ENCODE data around the gene LANCL3. TPM values are rescaled to one million over a fixed set of nuclear protein-coding genes. Genes with fewer than 3 reads are reported as not detected.
"Not testable (repeated sequence)": the region's sequence is repeated elsewhere in the genome, so short reads cannot be mapped to it uniquely, and the experiment has no call there.

Gene LANCL3
- total RNA-seq, 1 donor from 2014 or later: 0.02 TPM

DNA sequence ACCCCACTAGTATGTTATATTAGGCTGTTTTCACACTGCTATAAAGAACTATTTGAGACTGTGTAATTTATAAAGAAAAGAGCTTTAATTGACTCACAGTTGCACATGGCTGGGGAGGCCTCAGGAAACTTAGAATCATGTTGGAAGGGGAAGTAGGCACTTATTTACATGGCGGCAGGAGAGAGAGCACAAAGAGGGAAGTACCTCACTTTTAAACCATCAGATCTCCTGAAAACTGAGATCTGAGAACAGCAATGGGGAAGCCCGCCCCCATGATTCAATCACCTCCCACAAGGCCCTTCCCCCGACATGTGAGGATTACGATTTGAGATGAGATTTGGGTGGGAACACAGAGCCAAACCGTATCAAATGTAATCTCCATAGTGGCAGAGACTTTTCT, 68.7 kb downstream of the LANCL3 start:
- no peaks in the 10 kb centered on the region for H3K27me3 ChIP-seq
- Mint-ChIP-seq H3K9me3 (no peaks in the 10 kb centered on the region), H3K4me3 (no peak overlapping the region), H3K4me1 (peaks cover 3% of the 10 kb centered on the region), H3K27ac (no peak overlapping the region), H3K36me3 (no peaks in the 10 kb centered on the region), H3K27me3 (ENCODE audit: insufficient read depth, low read depth) (peaks cover 3% of the 10 kb centered on the region)
- no peak for DNase-seq (ENCODE audit: low spot score)
- no peak overlapping the region for H3K27ac ChIP-seq
- H3F3A ChIP-seq (ENCODE audit: low read depth): no peaks in the 10 kb centered on the region
- H3K4me1 ChIP-seq: no peaks in the 10 kb centered on the region
- H3K9ac ChIP-seq: no peak overlapping the region
- H3K4me3 ChIP-seq: no peak overlapping the region
- H4K20me1 ChIP-seq (ENCODE audit: low read depth): no peaks in the 10 kb centered on the region
- H2AFZ ChIP-seq (replicated peaks): no peak overlapping the region
- TF ChIP-seq EZH2 (IDR thresholded peaks at IDR 0.05): no peak
- TF ChIP-seq EZH2phosphoT487 (IDR thresholded peaks at IDR 0.05): no peak
- TF ChIP-seq, protein P1, sequence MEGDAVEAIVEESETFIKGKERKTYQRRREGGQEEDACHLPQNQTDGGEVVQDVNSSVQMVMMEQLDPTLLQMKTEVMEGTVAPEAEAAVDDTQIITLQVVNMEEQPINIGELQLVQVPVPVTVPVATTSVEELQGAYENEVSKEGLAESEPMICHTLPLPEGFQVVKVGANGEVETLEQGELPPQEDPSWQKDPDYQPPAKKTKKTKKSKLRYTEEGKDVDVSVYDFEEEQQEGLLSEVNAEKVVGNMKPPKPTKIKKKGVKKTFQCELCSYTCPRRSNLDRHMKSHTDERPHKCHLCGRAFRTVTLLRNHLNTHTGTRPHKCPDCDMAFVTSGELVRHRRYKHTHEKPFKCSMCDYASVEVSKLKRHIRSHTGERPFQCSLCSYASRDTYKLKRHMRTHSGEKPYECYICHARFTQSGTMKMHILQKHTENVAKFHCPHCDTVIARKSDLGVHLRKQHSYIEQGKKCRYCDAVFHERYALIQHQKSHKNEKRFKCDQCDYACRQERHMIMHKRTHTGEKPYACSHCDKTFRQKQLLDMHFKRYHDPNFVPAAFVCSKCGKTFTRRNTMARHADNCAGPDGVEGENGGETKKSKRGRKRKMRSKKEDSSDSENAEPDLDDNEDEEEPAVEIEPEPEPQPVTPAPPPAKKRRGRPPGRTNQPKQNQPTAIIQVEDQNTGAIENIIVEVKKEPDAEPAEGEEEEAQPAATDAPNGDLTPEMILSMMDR (IDR thresholded peaks at IDR 0.05): no peak
- no peaks in the 10 kb centered on the region for H3K79me2 ChIP-seq (ENCODE audit: low read depth)
- H3K9me3 ChIP-seq (ENCODE audit: low read depth): no peaks in the 10 kb centered on the region
- no peaks in the 10 kb centered on the region for H3K36me3 ChIP-seq
- H3K4me2 ChIP-seq: no peak overlapping the region

DNA sequence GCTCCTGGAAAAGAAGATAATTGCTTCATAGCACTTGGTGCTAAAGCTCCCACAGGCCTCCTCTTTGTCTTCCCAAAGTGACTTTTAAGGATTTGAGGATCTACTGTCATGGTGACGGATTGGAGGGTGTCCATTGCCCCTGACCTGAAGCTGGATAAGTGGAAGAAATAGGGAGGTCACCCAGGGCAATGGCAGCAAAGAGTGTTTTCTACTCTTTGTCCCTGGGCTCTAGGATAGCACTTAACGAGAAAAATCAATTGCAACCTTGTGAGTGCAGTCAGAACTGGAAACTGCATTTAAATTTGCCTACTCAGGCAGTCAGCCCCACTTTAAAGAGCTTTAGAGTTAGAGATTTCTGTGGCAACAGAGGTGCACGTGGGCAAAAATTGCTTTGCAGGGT, 70.4 kb downstream of the LANCL3 start:
- DNase-seq (ENCODE audit: low spot score): no peak
- Mint-ChIP-seq H3K27me3 (ENCODE audit: insufficient read depth, low read depth) (peaks cover 3% of the 10 kb centered on the region), H3K4me3 (no peak overlapping the region), H3K4me1 (peaks cover 3% of the 10 kb centered on the region), H3K36me3 (no peaks in the 10 kb centered on the region), H3K27ac (no peak overlapping the region), H3K9me3 (no peaks in the 10 kb centered on the region)
- no peak overlapping the region for H3K9ac ChIP-seq
- H3K4me3 ChIP-seq: no peak overlapping the region
- no peaks in the 10 kb centered on the region for H3K9me3 ChIP-seq (ENCODE audit: low read depth)
- no peak overlapping the region for H2AFZ ChIP-seq (replicated peaks)
- no peak overlapping the region for H3K27ac ChIP-seq
- no peaks in the 10 kb centered on the region for H3F3A ChIP-seq (ENCODE audit: low read depth)
- no peaks in the 10 kb centered on the region for H3K27me3 ChIP-seq
- H4K20me1 ChIP-seq (ENCODE audit: low read depth): no peaks in the 10 kb centered on the region
- TF ChIP-seq EZH2 (IDR thresholded peaks at IDR 0.05): no peak
- TF ChIP-seq, protein P1 (IDR thresholded peaks at IDR 0.05): no peak
- TF ChIP-seq EZH2phosphoT487 (IDR thresholded peaks at IDR 0.05): no peak
- H3K36me3 ChIP-seq: no peaks in the 10 kb centered on the region
- no peak overlapping the region for H3K4me2 ChIP-seq
- no peaks in the 10 kb centered on the region for H3K79me2 ChIP-seq (ENCODE audit: low read depth)
- no peaks in the 10 kb centered on the region for H3K4me1 ChIP-seq

DNA sequence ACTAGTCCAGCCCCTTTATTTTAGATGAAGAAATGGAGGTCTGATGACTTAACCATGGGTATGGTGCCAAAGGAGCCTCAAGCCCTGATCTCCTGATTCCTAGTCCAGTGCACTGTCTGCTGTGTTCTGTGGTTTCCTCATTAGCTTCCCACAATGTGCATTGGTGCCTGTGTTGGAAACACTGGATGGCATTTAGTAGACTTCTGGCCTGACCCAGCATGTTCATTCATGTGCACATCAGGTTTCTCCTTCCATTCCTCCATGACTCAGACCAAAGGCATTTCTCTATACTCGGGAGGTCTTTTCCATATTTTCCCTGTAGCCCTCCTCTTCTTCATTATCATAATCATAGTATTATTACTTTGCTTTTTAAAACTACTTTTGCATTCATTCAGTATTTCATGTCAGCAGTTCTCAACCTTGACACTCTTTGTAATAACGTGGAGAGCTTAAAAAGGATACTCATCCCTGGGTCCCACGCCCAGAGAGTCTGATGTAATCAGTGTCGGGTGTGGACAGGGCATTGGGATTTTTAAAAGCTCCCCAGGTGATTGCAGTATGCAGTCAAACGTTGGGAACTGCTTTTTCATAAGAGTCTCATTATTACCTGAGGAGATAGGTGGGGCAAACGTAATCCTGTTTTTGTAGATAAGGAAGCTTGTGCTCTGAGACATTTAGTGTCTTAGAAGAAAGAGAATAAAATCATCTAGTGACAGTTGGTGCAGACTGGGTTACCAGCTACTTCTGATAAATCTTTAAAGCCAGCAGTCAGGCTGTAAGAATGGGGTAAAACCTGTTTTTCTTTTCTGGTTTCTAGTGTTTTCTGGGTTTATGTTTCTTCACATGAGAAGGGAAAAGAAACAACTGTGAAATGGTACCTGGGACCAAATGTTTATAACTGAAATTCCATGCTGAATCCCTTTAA, 73.2 kb downstream of the LANCL3 start:
- no peaks in the 10 kb centered on the region for H3K4me1 ChIP-seq
- H4K20me1 ChIP-seq (ENCODE audit: low read depth): no peaks in the 10 kb centered on the region
- H3K9me3 Mint-ChIP-seq: no peaks in the 10 kb centered on the region
- no peaks in the 10 kb centered on the region for H3K9me3 ChIP-seq (ENCODE audit: low read depth)
- no peak for DNase-seq (ENCODE audit: low spot score)
- no peak overlapping the region for H3K9ac ChIP-seq
- H3K4me2 ChIP-seq: no peak overlapping the region
- H3K36me3 ChIP-seq: no peaks in the 10 kb centered on the region
- H3F3A ChIP-seq (ENCODE audit: low read depth): no peaks in the 10 kb centered on the region
- H3K27me3 ChIP-seq: no peaks in the 10 kb centered on the region
- no peak overlapping the region for H3K27ac Mint-ChIP-seq
- no peaks in the 10 kb centered on the region for H3K79me2 ChIP-seq (ENCODE audit: low read depth)
- H3K4me1 Mint-ChIP-seq: peaks cover 3% of the 10 kb centered on the region
- no peaks in the 10 kb centered on the region for H3K27me3 Mint-ChIP-seq (ENCODE audit: insufficient read depth, low read depth)
- H2AFZ ChIP-seq (replicated peaks): no peak overlapping the region
- H3K27ac ChIP-seq: no peak overlapping the region
- no peak overlapping the region for H3K4me3 ChIP-seq
- H3K4me3 Mint-ChIP-seq: no peak overlapping the region
- TF ChIP-seq EZH2phosphoT487 (IDR thresholded peaks at IDR 0.05): no peak
- no peaks in the 10 kb centered on the region for H3K36me3 Mint-ChIP-seq

DNA sequence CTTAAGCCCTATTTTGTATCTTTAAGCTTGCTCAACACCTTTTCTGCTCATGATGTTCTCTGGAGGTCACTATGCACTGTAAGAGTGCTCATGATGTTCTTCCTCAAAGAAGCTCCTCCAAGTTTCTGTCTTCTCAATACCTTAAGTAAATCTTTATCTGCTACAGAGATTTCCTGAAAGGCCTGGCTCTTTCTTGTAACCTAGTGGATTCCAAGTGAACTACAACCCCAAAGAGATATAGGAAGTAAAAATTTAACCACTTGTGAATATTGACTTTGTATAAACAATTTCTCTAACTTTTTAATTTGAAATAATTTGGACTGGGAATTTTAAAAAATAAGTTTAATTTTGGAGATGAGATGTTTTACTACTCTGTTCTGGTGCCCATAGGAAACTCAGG, 74.8 kb downstream of the LANCL3 start:
- no peak overlapping the region for H3K4me2 ChIP-seq
- Mint-ChIP-seq H3K4me1 (peaks cover 3% of the 10 kb centered on the region), H3K4me3 (no peak overlapping the region), H3K27ac (no peak overlapping the region), H3K9me3 (no peaks in the 10 kb centered on the region), H3K36me3 (no peaks in the 10 kb centered on the region), H3K27me3 (ENCODE audit: insufficient read depth, low read depth) (no peaks in the 10 kb centered on the region)
- H3K36me3 ChIP-seq: no peaks in the 10 kb centered on the region
- H3K9ac ChIP-seq: no peak overlapping the region
- H4K20me1 ChIP-seq (ENCODE audit: low read depth): no peaks in the 10 kb centered on the region
- TF ChIP-seq, protein P1 (IDR thresholded peaks at IDR 0.05): peak; percentile 30
- no peak for TF ChIP-seq EZH2phosphoT487 (IDR thresholded peaks at IDR 0.05)
- H3K4me1 ChIP-seq: no peaks in the 10 kb centered on the region
- H2AFZ ChIP-seq (replicated peaks): no peak overlapping the region
- DNase-seq (ENCODE audit: low spot score): no peak
- H3K27ac ChIP-seq: no peak overlapping the region
- no peaks in the 10 kb centered on the region for H3K27me3 ChIP-seq
- H3K9me3 ChIP-seq (ENCODE audit: low read depth): no peaks in the 10 kb centered on the region
- H3K4me3 ChIP-seq: no peak overlapping the region
- H3K79me2 ChIP-seq (ENCODE audit: low read depth): no peaks in the 10 kb centered on the region
- no peaks in the 10 kb centered on the region for H3F3A ChIP-seq (ENCODE audit: low read depth)

DNA sequence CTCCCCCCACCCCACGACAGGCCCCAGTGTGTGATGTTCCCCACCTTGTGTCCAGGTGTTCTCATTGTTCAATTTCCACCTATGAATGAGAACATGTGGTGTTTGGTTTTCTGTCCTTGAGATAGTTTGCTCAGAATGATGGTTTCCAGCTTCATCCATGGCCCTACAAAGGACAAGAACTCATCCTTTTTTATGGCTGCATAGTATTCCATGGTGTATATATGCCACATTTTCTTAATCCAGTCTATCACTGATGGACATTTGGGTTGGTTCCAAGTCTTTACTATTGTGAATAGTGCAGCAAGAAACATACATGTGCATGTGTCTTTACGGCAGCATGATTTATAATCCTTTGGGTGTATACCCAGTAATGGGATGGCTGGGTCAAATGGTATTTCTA, 79.4 kb downstream of the LANCL3 start:
- not testable (repeated sequence) for H3K27me3 ChIP-seq, H3K9me3 Mint-ChIP-seq

More for the DNA sequence above, 79.4 kb downstream of the LANCL3 start:
- H3K4me1 ChIP-seq; H3K4me3 Mint-ChIP-seq; H3K4me3 ChIP-seq; H2AFZ ChIP-seq (replicated peaks); H3K36me3 ChIP-seq; H3K79me2 ChIP-seq (ENCODE audit: low read depth); H3K27me3 Mint-ChIP-seq (ENCODE audit: insufficient read depth, low read depth); H3K27ac Mint-ChIP-seq; H3K27ac ChIP-seq; H3K9me3 ChIP-seq (ENCODE audit: low read depth); H3F3A ChIP-seq (ENCODE audit: low read depth); H3K9ac ChIP-seq; H3K36me3 Mint-ChIP-seq; H3K4me2 ChIP-seq; H4K20me1 ChIP-seq (ENCODE audit: low read depth); DNase-seq (ENCODE audit: low spot score); H3K4me1 Mint-ChIP-seq: not testable (repeated sequence)

Measured in neural progenitor cell (in vitro differentiated cells).